C4-2B (cell line): ENCODE data around the gene MTMR11.

Experiments
- ZFX ChIP-seq: fragments of 450-650 bp; IDR thresholded peaks from 2 replicates; pipeline ENCODE4 v1.6.1; 2017
- TF ChIP-seq, protein P1 (sequence below): fragments of 450-650 bp; conservative IDR thresholded peaks from 2 replicates; pipeline ENCODE4 v1.5.1; 2017; ENCODE audit warnings: mild to moderate bottlenecking

DNA sequence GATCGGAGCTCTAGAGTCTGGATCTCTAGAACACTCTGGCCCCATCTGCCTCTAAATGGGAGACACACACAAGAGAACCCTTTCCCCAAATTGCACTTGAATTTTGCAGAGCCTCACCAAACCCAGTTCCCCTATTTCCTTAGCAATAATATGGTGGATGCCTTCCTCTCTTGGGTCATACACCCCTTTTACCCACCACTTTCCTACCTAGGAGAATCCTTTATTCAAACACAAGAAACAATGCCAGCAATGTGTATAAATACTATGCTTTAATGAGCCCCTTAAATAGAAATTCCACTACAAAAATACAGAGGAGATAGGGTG lies 8.3 kb downstream of the MTMR11 start:
- TF ChIP-seq, protein P1, sequence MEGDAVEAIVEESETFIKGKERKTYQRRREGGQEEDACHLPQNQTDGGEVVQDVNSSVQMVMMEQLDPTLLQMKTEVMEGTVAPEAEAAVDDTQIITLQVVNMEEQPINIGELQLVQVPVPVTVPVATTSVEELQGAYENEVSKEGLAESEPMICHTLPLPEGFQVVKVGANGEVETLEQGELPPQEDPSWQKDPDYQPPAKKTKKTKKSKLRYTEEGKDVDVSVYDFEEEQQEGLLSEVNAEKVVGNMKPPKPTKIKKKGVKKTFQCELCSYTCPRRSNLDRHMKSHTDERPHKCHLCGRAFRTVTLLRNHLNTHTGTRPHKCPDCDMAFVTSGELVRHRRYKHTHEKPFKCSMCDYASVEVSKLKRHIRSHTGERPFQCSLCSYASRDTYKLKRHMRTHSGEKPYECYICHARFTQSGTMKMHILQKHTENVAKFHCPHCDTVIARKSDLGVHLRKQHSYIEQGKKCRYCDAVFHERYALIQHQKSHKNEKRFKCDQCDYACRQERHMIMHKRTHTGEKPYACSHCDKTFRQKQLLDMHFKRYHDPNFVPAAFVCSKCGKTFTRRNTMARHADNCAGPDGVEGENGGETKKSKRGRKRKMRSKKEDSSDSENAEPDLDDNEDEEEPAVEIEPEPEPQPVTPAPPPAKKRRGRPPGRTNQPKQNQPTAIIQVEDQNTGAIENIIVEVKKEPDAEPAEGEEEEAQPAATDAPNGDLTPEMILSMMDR: no peak
- no peak for TF ChIP-seq ZFX
